CD4-positive, alpha-beta T cell treated with Interleukin-6 for 4 hours (primary cell): ENCODE measurements around the gene RNU7-1.
A peak's percentile ranks its signal among the peaks of the same experiment; 100 is the strongest.

Source experiments
- DNase-seq: peaks from one replicate; pipeline ENCODE4 v3.0.0-alpha.2; 2020; ENCODE audit warnings: mixed read lengths

Gene RNU7-1

DNA sequence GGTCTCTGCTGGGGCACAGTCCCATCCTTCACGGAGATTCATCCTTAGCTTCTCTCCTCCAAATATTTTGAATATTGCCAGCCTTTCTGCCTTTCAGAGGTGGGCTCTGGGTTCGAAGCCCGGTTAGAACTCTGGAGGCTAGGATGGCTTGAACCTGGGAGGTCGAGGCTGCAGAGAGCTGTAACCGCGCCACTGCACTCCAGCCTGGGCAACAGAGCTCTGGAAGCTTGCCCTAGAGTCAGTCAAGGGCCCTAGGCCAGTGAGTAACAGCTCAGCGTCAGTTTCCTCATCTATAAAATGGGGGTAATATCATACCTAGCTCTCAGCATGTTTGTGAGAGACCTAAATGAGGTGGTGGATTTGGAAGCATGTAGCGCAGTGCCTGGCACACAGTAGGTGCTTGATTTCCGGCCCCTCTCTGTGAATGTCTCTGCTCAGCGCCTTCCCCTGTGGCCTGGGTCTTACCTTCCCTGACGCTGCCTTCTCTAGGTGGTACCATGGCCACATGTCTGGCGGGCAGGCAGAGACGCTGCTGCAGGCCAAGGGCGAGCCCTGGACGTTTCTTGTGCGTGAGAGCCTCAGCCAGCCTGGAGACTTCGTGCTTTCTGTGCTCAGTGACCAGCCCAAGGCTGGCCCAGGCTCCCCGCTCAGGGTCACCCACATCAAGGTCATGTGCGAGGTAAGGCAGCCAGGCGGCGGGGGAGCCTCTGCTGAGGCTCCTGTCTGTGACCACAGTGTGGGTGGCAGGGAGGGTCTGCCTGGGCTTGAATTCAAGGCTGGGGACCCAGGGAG, 10.9 kb downstream of the RNU7-1 start:
- DNase-seq: no peak

DNA sequence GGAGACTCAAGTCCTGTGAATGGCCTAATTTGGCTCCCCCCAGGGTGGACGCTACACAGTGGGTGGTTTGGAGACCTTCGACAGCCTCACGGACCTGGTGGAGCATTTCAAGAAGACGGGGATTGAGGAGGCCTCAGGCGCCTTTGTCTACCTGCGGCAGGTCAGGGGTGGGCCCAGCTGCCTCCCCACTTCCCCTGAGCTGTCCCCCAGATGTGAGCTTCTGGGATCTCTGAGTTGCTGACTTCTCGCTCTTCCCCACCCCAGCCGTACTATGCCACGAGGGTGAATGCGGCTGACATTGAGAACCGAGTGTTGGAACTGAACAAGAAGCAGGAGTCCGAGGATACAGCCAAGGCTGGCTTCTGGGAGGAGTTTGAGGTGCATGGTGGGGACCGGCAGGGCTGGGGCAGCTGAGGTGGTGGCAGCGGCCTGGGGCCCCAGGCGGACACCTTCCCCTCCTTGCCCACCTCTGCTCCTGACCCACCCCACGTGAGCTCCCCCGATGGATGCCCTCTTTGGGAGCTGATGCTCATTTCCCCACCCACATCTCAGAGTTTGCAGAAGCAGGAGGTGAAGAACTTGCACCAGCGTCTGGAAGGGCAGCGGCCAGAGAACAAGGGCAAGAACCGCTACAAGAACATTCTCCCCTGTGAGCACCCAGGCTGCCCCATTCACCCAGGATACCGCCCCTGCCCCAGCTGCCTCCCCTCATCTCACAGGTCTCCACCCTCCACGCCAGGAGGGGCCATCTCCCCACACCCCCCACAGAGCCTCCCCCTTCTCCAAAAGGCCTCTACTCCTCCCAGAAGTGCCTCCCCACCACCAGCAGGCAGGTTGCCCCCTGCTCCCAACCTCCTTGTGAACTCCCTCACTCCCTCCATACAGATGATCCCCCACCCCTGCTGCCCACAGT, 11.7 kb downstream of the RNU7-1 start:
- DNase-seq: no peak

DNA sequence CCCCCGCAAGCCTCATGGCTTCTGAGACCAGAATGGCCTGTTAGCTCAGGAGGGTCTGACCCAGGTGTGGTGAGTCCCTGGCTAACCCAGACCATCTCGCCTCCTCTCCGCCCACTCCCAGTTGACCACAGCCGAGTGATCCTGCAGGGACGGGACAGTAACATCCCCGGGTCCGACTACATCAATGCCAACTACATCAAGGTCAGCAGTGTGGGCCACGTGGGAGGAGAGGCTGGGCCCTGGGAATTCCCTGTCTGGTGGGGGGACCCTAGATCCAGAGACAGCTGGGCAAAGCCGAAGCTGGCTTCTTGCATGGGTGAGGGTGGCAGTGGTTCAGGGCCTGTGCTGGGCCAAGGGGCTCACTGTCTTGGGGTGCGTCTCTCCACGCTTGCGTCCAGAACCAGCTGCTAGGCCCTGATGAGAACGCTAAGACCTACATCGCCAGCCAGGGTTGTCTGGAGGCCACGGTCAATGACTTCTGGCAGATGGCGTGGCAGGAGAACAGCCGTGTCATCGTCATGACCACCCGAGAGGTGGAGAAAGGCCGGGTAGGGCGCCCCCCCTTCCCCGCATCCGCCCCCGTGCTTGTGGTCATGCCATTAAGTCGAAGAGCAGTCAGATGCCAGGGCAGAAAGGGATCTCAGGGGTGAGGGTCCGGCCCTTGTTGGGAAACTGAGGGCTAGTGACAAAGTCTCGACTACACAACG, 12.6 kb downstream of the RNU7-1 start:
- DNase-seq: no peak

DNA sequence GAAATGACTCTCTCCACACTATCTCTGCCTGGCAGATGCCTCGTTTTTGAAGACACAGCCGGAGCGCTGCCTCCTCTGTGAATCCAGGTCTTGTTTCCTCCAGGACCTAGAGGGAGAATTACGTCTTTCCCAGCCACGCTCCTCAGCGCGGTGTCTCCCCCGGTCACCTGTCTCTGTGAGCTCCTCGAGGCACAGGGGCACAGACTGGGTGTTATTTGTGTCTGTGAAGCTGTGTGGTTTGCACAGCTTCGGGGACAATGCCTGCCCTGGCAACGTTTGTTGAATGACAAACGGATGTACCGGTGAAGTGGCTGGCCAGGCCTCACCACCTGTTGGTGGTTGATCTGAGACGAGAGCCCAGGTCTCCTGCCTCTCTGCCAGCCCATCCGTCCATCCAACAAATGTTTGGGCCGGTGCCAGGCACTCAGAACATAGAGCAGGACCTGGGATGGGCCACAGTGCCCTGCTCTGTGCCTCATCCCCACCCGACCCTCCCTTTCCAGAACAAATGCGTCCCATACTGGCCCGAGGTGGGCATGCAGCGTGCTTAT, 13.6 kb downstream of the RNU7-1 start:
- peak; percentile 37 for DNase-seq

DNA sequence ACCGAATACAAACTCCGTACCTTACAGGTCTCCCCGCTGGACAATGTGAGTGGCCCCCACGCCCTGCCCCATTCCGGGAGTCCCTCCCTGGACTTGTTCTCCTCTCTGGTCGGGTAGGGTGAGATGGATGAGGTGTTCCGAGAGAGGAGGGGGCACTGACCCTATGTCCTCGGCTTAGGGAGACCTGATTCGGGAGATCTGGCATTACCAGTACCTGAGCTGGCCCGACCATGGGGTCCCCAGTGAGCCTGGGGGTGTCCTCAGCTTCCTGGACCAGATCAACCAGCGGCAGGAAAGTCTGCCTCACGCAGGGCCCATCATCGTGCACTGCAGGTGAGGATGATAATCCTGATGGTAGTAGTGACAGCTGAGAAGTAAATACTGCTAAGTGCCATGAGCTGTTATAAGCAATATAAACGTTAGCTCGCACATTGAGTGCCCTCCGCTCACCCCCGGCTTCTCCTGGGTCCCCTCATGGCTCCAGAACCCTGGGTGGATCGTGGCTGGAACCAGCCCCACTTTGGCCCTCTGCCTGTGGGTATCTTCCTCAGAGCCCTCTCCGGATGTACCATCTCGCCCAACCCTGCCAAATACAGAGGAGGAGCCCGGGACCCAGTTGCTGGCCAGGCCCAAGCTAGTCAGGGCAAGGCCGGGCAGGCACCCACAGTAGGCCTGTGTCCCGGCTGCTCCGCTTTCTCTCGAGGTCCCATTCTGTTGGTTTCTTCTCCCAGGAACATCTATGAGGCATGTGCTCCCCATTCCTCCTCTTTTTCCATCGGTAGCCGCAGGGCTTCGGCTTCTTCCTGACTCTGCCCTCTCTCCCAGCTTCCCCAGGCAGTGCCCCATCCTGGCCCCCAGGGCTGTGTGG, 14.4 kb downstream of the RNU7-1 start:
- no peak for DNase-seq

DNA sequence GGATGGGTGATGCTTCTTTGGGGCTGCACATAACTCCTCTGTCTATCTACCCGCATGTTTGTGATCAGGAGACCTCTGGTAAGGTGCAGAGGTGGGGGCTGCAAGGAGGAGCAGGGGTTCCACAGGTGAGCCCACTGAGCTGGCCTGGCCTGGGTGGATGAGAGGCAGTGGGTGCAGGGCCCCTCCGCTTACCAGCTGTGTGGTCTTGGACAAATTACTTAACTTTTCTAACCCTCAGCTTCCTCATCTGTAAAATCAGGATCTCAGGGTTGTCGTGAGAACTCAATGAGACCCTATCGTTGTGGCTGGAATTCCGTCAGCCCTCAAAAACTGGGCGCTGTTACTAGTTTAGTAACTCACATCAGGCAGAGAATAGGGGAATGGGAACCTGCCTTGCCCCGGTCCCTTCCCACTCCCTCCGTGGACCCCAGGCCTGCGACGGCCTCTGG, 15.0 kb downstream of the RNU7-1 start:
- no peak for DNase-seq

DNA sequence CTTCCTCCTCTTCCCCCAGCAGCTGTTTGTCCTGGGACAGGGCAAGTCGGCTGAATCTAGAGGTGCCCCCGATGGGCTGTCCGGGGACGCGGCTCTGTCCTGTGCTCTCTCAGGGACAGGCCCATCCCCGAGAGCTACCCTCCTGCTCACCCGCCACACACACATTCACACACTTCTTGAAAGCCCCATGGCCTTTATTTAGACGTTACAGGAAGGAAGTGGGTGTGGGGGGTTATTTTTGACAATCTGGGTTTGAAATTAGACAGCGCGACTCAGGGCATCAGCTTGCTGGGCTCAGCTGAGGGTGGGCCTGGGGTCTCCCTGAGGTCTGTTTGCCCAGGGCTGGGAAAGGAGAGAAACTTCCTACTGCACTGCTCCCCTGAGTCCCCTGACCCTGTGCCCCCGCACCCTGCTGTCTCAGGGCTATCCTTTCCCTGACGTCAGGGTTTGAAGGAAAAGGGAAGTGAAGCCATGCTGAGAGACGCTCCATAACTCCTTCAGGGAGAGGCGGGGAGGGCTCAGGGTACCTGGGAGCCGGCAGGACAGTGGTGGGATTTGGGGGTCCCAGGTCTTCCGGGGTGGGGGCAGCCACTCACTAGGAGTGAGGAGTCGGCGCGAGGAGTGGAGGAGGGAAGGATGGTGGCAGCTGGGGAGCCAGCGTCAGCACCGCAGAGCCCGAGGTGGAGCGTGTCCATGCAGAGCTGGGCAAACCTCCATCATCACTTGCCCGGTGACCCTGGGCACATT, 15.6 kb downstream of the RNU7-1 start:
- DNase-seq: peak; percentile 77

DNA sequence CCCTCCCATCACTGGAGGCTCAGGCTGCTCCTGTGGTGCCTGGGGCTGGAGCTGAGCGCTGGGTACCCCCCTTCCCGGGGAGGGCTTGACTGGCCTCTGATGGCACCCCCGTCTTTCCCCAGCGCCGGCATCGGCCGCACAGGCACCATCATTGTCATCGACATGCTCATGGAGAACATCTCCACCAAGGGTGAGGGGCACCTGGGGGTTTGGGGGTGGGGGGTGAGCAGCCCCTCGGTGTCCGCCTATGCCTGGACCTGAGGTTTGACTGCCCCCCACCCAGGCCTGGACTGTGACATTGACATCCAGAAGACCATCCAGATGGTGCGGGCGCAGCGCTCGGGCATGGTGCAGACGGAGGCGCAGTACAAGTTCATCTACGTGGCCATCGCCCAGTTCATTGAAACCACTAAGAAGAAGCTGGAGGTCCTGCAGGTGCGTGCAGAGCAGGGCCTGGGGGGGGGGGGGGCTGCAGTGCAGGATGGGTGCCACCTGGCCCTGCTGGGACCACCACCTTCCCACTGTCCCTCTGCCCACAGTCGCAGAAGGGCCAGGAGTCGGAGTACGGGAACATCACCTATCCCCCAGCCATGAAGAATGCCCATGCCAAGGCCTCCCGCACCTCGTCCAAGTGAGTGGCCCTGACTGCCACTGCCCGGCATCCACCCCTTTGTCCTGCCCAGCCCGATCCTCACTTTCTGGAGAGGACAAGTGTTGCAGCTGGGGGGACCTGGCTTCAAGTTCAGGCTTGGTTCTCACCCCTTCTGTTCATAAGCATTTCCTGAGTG, 16.4 kb downstream of the RNU7-1 start:
- no peak for DNase-seq

DNA sequence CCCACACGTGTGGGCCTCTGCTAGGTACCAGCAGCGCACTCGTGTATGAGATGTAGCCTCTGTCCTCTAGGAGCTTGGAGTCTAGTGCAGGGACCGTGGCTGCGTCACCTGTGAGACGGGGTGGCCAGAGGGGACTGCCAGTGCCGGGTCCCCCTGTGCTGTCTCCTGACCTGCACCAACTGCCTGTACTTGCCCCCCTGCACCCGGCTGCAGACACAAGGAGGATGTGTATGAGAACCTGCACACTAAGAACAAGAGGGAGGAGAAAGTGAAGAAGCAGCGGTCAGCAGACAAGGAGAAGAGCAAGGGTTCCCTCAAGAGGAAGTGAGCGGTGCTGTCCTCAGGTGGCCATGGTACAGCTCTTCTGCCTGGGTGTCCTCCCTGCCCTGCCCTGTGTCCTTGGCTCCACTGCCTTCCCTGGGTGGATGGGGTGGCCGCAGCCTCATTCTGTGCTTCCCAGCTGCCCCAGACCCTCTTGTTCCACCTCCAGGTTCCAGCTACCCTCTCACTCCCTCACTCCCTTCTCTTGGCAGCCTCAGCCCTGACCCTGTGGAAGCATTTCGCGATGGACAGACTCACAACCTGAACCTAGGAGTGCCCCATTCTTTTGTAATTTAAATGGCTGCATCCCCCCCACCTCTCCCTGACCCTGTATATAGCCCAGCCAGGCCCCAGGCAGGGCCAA, 17.1 kb downstream of the RNU7-1 start:
- no peak for DNase-seq

DNA sequence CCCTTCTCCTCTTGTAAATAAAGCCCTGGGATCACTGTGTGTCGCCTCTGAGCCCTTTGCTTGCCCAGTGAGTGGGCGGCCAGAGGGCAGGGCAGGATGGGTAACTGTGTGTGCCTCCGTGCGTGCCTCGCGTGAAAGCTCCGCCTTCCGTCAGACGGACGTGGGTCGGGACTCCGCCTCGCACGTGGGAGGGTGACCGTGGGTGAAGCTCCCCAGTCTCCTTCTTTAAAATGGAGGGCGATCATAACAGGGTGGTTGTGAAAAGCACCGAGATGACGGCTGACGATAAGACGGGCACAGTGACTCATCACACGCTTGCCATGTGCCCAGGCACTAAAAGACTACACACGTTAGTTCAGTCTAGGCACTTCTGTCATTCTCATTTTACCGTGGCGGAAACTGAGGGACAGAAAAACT, 17.7 kb downstream of the RNU7-1 start:
- DNase-seq: peak; percentile 95

DNA sequence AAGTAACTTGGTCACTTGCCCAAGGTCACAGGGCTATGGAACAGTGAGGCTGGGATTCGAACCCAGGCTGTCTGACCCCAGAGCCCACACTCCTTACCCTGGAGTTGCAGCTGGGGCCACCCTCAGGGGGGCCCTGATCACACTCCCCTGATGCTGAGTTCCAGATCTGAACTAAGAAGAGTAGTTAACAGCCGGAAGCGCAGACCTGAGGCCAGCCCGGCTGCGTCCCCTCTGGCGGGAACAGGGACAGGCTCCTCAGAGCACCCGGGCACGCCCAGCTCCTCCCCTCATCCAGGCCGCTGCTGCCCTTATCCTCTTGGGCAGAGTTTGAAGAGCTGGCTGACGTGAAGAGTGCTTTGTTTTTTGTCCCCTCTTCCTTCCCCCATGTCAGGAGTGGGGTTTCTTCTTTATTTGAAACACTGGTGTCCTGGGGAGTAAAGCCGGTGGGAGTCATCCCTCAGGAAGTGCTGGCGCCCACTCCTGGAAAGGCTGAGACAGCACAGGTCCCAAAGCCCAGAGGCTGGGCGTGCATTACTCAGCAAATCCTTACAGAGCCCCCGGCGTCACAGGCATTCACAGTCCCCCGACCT, 18.2 kb downstream of the RNU7-1 start:
- peak; percentile 57 for DNase-seq

DNA sequence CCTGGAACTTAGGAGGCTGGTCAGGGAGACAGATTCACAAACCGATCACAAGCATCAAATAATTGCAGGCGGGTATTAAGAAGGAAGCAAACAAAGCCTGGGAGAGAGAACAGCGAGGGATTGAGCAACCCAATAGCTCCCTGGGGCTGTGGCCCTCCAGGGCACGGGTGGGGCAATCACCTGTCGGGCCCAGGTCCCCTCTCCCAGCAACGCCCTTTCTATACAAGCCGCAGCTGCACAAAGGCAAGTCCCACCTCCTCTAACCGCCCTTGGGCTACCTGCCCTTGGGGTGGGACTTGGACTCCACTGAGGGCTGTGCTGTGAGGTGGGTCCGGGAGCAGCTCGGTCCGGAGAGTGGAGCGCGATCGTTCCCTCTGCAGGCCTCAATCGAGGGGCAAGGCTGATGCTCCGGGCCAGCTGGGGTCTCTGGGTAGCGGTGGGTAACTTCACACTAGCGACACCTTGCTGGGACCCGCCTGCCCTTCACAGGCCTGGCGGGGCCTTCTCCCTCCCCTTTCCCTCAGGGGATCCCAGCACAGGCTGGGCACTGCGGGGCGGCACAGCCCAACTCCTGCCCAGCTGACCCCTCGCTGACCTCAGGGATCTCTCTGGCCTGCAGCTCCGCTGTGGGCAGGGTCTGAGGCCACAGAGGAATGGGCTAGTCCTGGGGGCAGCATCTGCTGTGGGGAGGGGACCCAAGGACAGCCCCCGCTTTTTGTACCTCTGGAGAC, 18.8 kb downstream of the RNU7-1 start:
- DNase-seq: no peak

DNA sequence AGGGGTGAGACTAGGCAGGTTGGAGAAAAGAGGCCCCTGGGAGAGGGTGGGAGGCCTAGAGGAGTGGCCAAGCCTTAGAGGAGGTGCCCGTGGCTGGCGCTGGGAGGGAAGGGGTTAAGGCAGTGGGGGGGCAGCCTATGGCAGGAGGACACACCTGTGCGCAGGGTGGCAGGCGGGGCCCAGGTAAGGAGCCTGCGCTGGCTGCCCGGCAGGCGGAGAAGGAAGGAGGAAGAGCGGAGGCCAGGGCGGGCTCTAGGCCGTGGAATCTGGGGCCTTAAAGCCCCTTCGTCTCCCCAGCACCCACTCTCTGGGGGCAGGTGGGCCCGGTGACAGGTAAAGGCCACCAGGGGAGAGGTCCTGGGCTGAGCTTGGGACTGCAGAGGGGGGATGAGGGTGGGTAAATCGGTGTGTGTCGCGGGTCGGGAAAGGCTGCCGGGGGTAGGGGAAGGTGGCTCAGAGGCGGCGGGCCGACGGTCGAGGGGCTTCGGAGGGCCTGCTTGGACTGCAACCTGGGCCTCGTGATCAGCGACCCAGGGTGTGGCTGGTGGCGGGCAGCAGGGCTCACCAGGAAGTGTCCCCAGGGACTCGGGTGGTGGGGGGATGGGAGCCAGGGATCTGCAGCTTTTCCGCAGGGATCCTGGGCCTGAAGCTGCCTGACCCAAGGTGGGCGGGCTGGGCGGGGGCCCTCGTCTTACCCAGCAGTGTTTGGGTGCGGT, 19.6 kb downstream of the RNU7-1 start:
- DNase-seq: no peak

DNA sequence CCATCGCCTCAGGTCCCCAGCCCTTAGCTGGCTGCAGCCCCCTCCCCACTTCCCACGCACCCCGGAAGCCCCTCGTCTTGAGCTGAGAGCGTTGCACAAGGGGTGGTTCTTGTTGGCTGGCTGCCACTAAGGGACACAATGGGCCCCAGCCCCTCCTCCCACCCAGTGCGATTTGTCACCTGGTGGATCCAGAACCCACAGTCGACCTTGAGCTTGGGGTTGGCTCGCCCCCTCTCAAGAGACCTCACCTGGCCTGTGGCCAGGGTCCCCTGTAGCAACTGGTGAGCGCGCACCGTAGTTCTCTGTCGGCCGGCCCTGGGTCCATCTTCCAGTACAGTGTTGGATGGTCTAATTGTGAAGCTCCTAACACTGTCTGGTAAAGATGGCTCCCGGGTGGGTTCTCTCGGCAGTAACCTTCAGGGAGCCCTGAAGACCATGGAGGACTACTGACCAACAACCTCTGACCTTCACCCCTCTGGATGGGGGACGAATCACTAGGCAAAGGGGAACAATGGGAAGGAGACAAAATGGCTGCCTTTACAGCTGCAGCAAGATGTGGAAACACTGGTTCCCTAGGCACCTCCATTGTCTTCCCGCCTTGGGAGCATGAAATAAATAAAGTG, 20.3 kb downstream of the RNU7-1 start:
- DNase-seq: no peak

DNA sequence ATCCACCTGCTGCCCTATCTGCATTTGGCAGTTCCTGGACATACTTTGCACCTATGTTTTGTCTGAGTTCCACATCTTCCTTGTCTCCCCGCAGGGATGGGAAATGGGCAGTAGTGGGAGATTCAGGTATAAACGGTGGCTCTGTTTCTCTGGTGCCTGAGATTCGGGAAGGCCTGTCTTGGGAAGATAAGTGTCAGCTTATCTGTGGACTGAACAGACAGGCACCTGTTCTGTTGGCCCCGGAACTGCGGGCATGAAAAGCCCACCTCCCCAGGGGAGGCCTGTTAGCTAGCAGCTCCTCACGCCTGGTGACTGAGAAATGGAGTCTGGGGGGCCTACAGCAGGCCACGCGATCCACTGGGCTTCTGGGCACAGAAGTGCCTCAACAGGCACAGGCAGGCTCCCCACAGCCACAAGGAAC, 21.0 kb downstream of the RNU7-1 start:
- DNase-seq: no peak

DNA sequence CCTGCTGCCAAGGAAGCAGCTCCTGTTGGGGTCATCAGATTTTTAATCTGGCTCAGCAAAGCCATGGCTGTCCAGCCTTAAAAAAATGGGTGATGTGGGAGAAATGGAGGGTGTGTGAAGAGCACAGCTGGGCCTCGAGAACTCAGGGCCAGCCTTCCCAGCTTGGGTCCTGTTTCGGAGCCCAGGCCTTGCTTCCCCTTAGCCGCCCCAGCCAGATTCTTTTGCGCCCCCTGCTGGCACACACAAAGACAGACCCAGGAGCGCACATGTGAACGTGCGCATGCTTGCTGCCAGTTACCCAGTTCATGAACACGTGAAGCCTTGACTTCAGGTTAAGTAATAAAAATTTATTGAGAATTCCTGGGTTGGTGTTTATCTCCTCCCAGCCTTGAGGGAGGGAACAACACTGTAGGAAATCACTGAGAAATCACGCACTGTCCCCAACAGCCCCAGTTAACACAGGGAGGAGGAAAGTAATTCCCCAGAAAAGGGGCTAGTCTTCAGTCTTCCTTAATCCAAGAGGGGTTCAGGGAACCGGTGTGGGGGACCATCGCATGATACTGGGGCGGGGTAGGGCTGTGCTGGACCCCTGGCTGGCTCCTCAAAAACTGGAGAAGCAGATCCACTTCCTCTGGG, 21.5 kb downstream of the RNU7-1 start:
- peak; percentile 94 for DNase-seq

DNA sequence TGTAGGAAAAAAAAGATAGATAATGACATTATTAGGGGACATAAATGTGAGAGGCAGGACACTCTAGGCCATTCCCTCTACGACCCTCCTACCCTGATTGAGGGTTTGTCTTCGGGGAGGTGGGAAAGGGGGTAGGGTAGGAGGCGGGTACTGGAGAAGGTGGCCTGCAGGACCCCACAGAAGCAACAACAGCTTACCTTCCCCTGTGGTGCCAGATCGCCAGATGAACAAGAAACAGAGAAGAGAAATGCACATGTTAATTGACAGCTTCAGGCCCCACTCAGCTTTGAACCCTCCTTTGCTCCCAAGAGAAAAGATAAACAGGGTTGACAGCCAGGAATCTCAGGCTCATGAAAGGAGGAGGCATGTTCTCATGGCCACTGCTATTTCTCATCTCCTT, 22.1 kb downstream of the RNU7-1 start:
- no peak for DNase-seq
